PC-3 (cell line): ENCODE data around the gene ARHGAP6.

ENCODE experiments used
- EZH2 ChIP-seq: fragments of 300-600 bp; sonication (generic); IDR thresholded peaks from one replicate; pipeline ENCODE4 v1.6.1; 2017; ENCODE audit warnings: antibody characterized with exemption, mild to moderate bottlenecking, low read length; ENCODE audit not compliant: unreplicated experiment
- EZH2phosphoT487 ChIP-seq: fragments of 300-600 bp; sonication (generic); IDR thresholded peaks from 2 replicates; pipeline ENCODE4 v1.6.1; 2018; ENCODE audit warnings: mild to moderate bottlenecking, antibody characterized with exemption, low read length, borderline replicate concordance
- TF ChIP-seq, protein P1 (sequence below): fragments of 300-600 bp; sonication (generic); conservative IDR thresholded peaks from 2 replicates; pipeline ENCODE4 v1.5.1; 2017; ENCODE audit warnings: antibody characterized with exemption, low read depth, mild to moderate bottlenecking, low read length

DNA sequence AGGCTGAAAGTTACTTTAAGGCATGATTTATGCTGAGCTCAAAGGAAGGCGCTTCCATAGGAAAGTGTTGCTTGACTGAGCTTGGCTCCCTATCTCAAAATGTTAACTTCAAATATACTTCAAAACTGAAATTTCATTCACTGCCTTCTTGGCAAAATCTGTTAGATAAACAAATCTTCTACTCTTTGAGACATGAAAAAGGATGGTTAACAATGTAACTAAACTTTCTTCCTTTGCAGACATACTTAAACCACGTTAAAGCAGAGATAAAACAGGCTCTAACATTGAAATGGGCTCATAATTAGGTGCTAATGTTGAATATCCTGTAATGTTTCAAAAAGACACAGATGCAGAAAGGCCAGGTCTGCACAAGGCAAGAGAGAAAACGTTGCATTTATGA, 262.1 kb downstream of the ARHGAP6 start:
- TF ChIP-seq, protein P1, sequence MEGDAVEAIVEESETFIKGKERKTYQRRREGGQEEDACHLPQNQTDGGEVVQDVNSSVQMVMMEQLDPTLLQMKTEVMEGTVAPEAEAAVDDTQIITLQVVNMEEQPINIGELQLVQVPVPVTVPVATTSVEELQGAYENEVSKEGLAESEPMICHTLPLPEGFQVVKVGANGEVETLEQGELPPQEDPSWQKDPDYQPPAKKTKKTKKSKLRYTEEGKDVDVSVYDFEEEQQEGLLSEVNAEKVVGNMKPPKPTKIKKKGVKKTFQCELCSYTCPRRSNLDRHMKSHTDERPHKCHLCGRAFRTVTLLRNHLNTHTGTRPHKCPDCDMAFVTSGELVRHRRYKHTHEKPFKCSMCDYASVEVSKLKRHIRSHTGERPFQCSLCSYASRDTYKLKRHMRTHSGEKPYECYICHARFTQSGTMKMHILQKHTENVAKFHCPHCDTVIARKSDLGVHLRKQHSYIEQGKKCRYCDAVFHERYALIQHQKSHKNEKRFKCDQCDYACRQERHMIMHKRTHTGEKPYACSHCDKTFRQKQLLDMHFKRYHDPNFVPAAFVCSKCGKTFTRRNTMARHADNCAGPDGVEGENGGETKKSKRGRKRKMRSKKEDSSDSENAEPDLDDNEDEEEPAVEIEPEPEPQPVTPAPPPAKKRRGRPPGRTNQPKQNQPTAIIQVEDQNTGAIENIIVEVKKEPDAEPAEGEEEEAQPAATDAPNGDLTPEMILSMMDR = no peak
- no peak for TF ChIP-seq EZH2
- no peak for TF ChIP-seq EZH2phosphoT487
